GM10248 (cell line): ENCODE measurements around the gene PCDHA12.

Source experiments
- CTCF ChIA-PET: fragments of 300-600 bp; sonication (Branson Sonifier 250); formaldehyde crosslinking; extraction: SDS; loops from one replicate; lab custom pipeline; 2021; ENCODE audit warnings: antibody characterized with exemption; lab: Yijun Ruan, JAX
- POLR2A ChIA-PET: fragments of 350-650 bp; sonication (Branson Sonifier 250); formaldehyde crosslinking; extraction: SDS; loops from one replicate; lab custom pipeline; 2020; ENCODE audit warnings: antibody characterized with exemption; lab: Yijun Ruan, JAX
- DNase-seq: peaks from one replicate; pipeline ENCODE4 v3.0.0; 2012; ENCODE audit errors: extremely low spot score
- CTCF ChIP-seq: IDR thresholded peaks from 2 replicates; pipeline ENCODE4 v1.5.1; 2012; ENCODE audit warnings: mild to moderate bottlenecking, low read depth; ENCODE audit errors: extremely low read depth, missing control alignments, control extremely low read depth

The PCDHA12 gene

GRCh38 chr5:140855772-140856674 is 19.1 kb upstream of the PCDHA12 start, which contains the start of gene PCDHA10:
TSS of gene PCDHA10 (plus strand) at chr5:140855897. CDS start at chr5:140856049, 152 bp downstream.
- DNase-seq, result no peak
- ChIA-PET CTCF (no interaction called here), POLR2A (no interaction called here)
- TF ChIP-seq CTCF, result no peak

- no peak for TF ChIP-seq CTCF
- ChIA-PET POLR2A (no interaction called here), CTCF (no interaction called here)
- DNase-seq, result no peak
Observed at GRCh38 chr5:140857177-140857986, 17.7 kb upstream of the PCDHA12 start.

GRCh38 chr5:140857987-140858240 is 17.2 kb upstream of the PCDHA12 start:
- no peak for TF ChIP-seq CTCF
- DNase-seq, result no peak
- ChIA-PET POLR2A (no interaction called here), CTCF (no interaction called here)

- ChIA-PET CTCF (no interaction called here), POLR2A (no interaction called here)
- no peak for DNase-seq
- no peak for TF ChIP-seq CTCF
Observed at GRCh38 chr5:140862441-140863295, 12.4 kb upstream of the PCDHA12 start.

- DNase-seq, result no peak
- TF ChIP-seq CTCF, result no peak
- POLR2A ChIA-PET, result no interaction called here
- CTCF ChIA-PET, result no interaction called here
Observed at GRCh38 chr5:140868721-140869554, 6.2 kb upstream of the PCDHA12 start, which contains the start of gene PCDHA11. TSS of gene PCDHA11 (plus strand) at chr5:140868957. CDS start at chr5:140869104, 147 bp downstream.
